ENCODE results near the gene C2CD2. TPM values are rescaled to one million over a fixed set of nuclear protein-coding genes. Genes with fewer than 3 reads are reported as not detected.

Gene C2CD2
- total and polyA plus RNA-seq, 2 experiments from 2014 or later: 8.7 to 12.4 TPM

GRCh38 chr21:41970751-41971653 lies 17.2 kb upstream of the C2CD2 start:
- Histone ChIP-seq H3K36me3 (no peaks in the 10 kb centered on the region), H3K9me3 (ENCODE audit: low read depth) (no peaks in the 10 kb centered on the region), H3K4me3 (no peak overlapping the region), H3K27me3 (no peaks in the 10 kb centered on the region), H3K27ac (no peak overlapping the region), H3K4me1 (ENCODE audit: low read depth) (no peaks in the 10 kb centered on the region)
- DNase-seq (ENCODE audit: low read depth in 1 of 2, low spot score in 1 of 2): no peak
- TF ChIP-seq CTCF (IDR thresholded peaks at IDR 0.05; ENCODE audit: low read depth, low read length): no peak

GRCh38 chr21:41970106-41970391 lies 16.2 kb upstream of the C2CD2 start:
- no peaks in the 10 kb centered on the region for H3K9me3 ChIP-seq (ENCODE audit: low read depth)
- TF ChIP-seq CTCF (IDR thresholded peaks at IDR 0.05; ENCODE audit: low read depth, low read length): no peak
- H3K4me3 ChIP-seq: no peak overlapping the region
- DNase-seq (ENCODE audit: low read depth in 1 of 2, low spot score in 1 of 2): no peak
- no peak overlapping the region for H3K27ac ChIP-seq
- no peaks in the 10 kb centered on the region for H3K36me3 ChIP-seq
- no peaks in the 10 kb centered on the region for H3K4me1 ChIP-seq (ENCODE audit: low read depth)
- no peaks in the 10 kb centered on the region for H3K27me3 ChIP-seq

GRCh38 chr21:41967708-41968107 lies 13.9 kb upstream of the C2CD2 start:
- Histone ChIP-seq H3K4me1 (ENCODE audit: low read depth) (no peaks in the 10 kb centered on the region), H3K27ac (no peak overlapping the region), H3K27me3 (no peaks in the 10 kb centered on the region), H3K9me3 (ENCODE audit: low read depth) (no peaks in the 10 kb centered on the region), H3K4me3 (no peak overlapping the region), H3K36me3 (no peaks in the 10 kb centered on the region)
- DNase-seq (ENCODE audit: low read depth in 1 of 2, low spot score in 1 of 2): no peak
- TF ChIP-seq CTCF (IDR thresholded peaks at IDR 0.05; ENCODE audit: low read depth, low read length): no peak

- no peak for TF ChIP-seq CTCF (IDR thresholded peaks at IDR 0.05; ENCODE audit: low read depth, low read length)
- no peaks in the 10 kb centered on the region for H3K27me3 ChIP-seq
- H3K4me3 ChIP-seq: no peak overlapping the region
- DNase-seq (ENCODE audit: low read depth in 1 of 2, low spot score in 1 of 2): no peak
- no peaks in the 10 kb centered on the region for H3K9me3 ChIP-seq (ENCODE audit: low read depth)
- H3K36me3 ChIP-seq: no peaks in the 10 kb centered on the region
- H3K4me1 ChIP-seq (ENCODE audit: low read depth): no peaks in the 10 kb centered on the region
- no peak overlapping the region for H3K27ac ChIP-seq
Observed at GRCh38 chr21:41966872-41967621, 13.2 kb upstream of the C2CD2 start.

- H3K4me3 ChIP-seq: no peak overlapping the region
- H3K27me3 ChIP-seq: no peaks in the 10 kb centered on the region
- DNase-seq (ENCODE audit: low read depth in 1 of 2, low spot score in 1 of 2): no peak
- no peak overlapping the region for H3K27ac ChIP-seq
- H3K4me1 ChIP-seq (ENCODE audit: low read depth): no peaks in the 10 kb centered on the region
- TF ChIP-seq CTCF (IDR thresholded peaks at IDR 0.05; ENCODE audit: low read depth, low read length): no peak
- no peaks in the 10 kb centered on the region for H3K36me3 ChIP-seq
- no peaks in the 10 kb centered on the region for H3K9me3 ChIP-seq (ENCODE audit: low read depth)
Observed at GRCh38 chr21:41966041-41966833, 12.4 kb upstream of the C2CD2 start.

Data from cardiac muscle cell (in vitro differentiated cells and primary cell).